Left lung (tissue), 10 donors: ENCODE measurements around the gene NTRK2. TPM values are rescaled to one million over a fixed set of nuclear protein-coding genes. Genes with fewer than 3 reads are reported as not detected.

Experiments
- ATAC-seq: fragments of 200-7000 bp; cut with Tn5 transposase; one replicate; pipeline ENCODE4 v1.9.1; 2020; ENCODE audit warnings: moderate library complexity
- DNase-seq, 4 donors: peaks; one replicate each; pipeline ENCODE4 v3.0.0-alpha.2; 2013 to 2020
- H3K27ac ChIP-seq, 2 donors: fragments of 200-600 bp; sonication (generic) in 1 of 2; one replicate each; pipeline versions ENCODE4 v1.5.0 to v1.8.0; 2020 to 2021
- H3K27me3 ChIP-seq, 2 donors: fragments of 200-600 bp; sonication (generic) in 1 of 2; one replicate each; pipeline versions ENCODE4 v1.5.0 to v1.8.0; 2020 to 2021
- H3K36me3 ChIP-seq, 2 donors: fragments of 200-600 bp; sonication (generic) in 1 of 2; one replicate each; pipeline versions ENCODE4 v1.5.0 to v1.8.0; 2020 to 2021
- H3K4me1 ChIP-seq, 2 donors: fragments of 200-600 bp; one replicate each; pipeline ENCODE4 v1.8.0; 2021
- H3K4me3 ChIP-seq, 2 donors: fragments of 200-600 bp; sonication (generic) in 1 of 2; one replicate each; pipeline versions ENCODE4 v1.5.0 to v1.8.0; 2020 to 2021; ENCODE audit warnings: mild to moderate bottlenecking in 1 of 2
- H3K9me3 ChIP-seq, 2 donors: fragments of 200-600 bp; sonication (generic) in 1 of 2; one replicate each; pipeline versions ENCODE4 v1.5.0 to v1.8.0; 2020 to 2021
- CTCF ChIP-seq, 2 donors: fragments of 200-600 bp; sonication (generic) in 1 of 2; IDR thresholded peaks; one replicate each; pipeline versions ENCODE4 v1.5.0 to v1.8.0; 2021; ENCODE audit warnings: antibody characterized with exemption in 2 of 2
- intact Hi-C, 2 donors: fragments of 100-400 bp; cut with DNase I; formaldehyde crosslinking; loops; one replicate each; pipeline versions ENCODE4 v1.11.2 to v1.14.2; 2022
- polyA plus RNA-seq, 6 donors: library from polyadenylated mRNA; unstranded; fragments of 120-200 nt; gene quantifications; one replicate each; pipeline ENCODE4 v1.2.1, GENCODE V29; 2013; ENCODE audit not compliant: insufficient read length in 6 of 6
- total RNA-seq, 2 donors: library from RNA; stranded (reverse); fragmentation: NEBNext Ultra II Directional; extraction: Animal tissue kit (Norgen Biotek cat#: 25700); gene quantifications; one replicate each; pipeline ENCODE4 v1.2.1, GENCODE V29; 2021
- donor health status: DM: no; HTN: yes; CAD: no.
- donor health status: DM: no; HTN: no; CAD: no.

The NTRK2 gene
- total and polyA plus RNA-seq, 8 donors: 0.29 to 3.8 (median 1.7) TPM

DNA sequence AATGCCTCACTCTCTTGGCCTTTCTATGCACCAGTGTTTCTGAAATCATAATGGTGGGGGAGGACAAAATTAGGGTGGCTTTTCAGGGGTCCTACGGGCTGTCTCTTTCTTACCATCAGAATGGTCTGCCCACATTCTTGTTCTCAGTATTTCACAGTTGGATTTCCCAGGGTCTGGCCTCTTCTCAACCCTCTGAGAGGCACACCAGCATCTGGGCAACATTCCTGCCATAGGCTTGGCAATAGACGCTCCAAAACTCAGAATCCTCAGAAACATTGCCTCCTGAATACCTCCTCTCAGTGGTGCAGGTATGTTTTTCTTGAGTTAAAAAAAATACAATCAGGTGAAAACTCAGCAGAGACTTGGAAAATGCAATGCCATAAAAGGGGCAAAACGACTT is 358.3 kb downstream of the NTRK2 start:
- intact Hi-C loops: no loop called here
- H3K27ac ChIP-seq: no peak overlapping the region
- H3K36me3 ChIP-seq: no peaks in the 10 kb centered on the region
- ATAC-seq (no peak), DNase-seq (no peak)
- TF ChIP-seq CTCF (IDR thresholded peaks at IDR 0.05): no peak
- H3K4me1 ChIP-seq: no peaks in the 10 kb centered on the region
- no peaks in the 10 kb centered on the region for H3K27me3 ChIP-seq
- peaks cover 0 to 3% of the 10 kb centered on the region in 2 donors for H3K9me3 ChIP-seq
- H3K4me3 ChIP-seq: no peak overlapping the region

GRCh38 chr9:85030316-85030715 is 360.8 kb downstream of the NTRK2 start:
- Histone ChIP-seq H3K36me3 (no peaks in the 10 kb centered on the region), H3K27me3 (no peaks in the 10 kb centered on the region), H3K4me3 (no peak overlapping the region), H3K9me3 (peaks cover 0 to 3% of the 10 kb centered on the region in 2 donors), H3K4me1 (no peaks in the 10 kb centered on the region), H3K27ac (no peak overlapping the region)
- TF ChIP-seq CTCF (IDR thresholded peaks at IDR 0.05): no peak
- intact Hi-C loops: no loop called here
- no peak for DNase-seq
- ATAC-seq: no peak

DNA sequence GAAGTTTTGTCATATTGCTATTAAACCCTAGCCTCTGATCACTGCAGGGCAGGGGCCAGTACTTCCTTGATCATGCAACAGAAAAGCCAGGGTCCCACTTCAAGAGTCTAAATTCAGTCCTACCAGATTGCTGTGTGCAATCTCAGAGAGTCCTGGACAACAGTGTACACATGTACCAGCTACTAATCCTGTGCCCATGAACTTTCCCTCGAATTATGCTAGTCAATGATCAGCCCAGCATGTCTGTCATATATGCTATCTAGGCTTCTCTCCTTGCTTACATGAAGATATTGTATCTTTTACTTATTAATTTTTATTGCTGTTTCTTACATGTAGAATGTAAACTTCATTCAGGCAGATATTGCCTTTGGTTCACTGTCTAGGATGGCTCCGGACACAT is 367.0 kb downstream of the NTRK2 start:
- intact Hi-C loops: no loop called here
- Histone ChIP-seq H3K36me3 (no peaks in the 10 kb centered on the region), H3K9me3 (peaks cover 0 to 3% of the 10 kb centered on the region in 2 donors), H3K27me3 (peaks cover 0 to 15% of the 10 kb centered on the region in 2 donors), H3K4me3 (no peak overlapping the region), H3K4me1 (no peaks in the 10 kb centered on the region), H3K27ac (no peak overlapping the region)
- no peak for TF ChIP-seq CTCF (IDR thresholded peaks at IDR 0.05)
- no peak for DNase-seq
- no peak for ATAC-seq

GRCh38 chr9:85038061-85038460 is 368.5 kb downstream of the NTRK2 start:
- intact Hi-C loops: no loop called here
- DNase-seq (no peak), ATAC-seq (no peak)
- TF ChIP-seq CTCF (IDR thresholded peaks at IDR 0.05): no peak
- no peaks in the 10 kb centered on the region for H3K4me1 ChIP-seq
- H3K4me3 ChIP-seq: no peak overlapping the region
- peaks cover 0 to 17% of the 10 kb centered on the region in 2 donors for H3K27me3 ChIP-seq
- no peaks in the 10 kb centered on the region for H3K36me3 ChIP-seq
- no peak overlapping the region for H3K27ac ChIP-seq
- H3K9me3 ChIP-seq: no peaks in the 10 kb centered on the region

GRCh38 chr9:85038824-85039608 is 369.5 kb downstream of the NTRK2 start:
- Histone ChIP-seq H3K27me3 (peaks cover 0 to 17% of the 10 kb centered on the region in 2 donors), H3K27ac (no peak overlapping the region), H3K36me3 (no peaks in the 10 kb centered on the region), H3K9me3 (no peaks in the 10 kb centered on the region), H3K4me3 (no peak overlapping the region), H3K4me1 (no peaks in the 10 kb centered on the region)
- DNase-seq: no peak
- no peak for ATAC-seq
- intact Hi-C loops: no loop called here
- TF ChIP-seq CTCF (IDR thresholded peaks at IDR 0.05): no peak
